SU-DHL-6 (cell line): Measurements from ENCODE around the gene STOML1.

Experiments used
- H2AFZ ChIP-seq: fragments of 200-600 bp; sonication (generic); 2 replicates; pipeline ENCODE4 v1.6.1; 2014; ENCODE audit warnings: low read depth, mild to moderate bottlenecking, moderate library complexity, mixed read lengths, antibody characterized with exemption, low read length; ENCODE audit not compliant: severe bottlenecking
- H3F3A ChIP-seq: fragments of 200-600 bp; shearing (Covaris generic); 2 replicates; pipeline ENCODE4 v1.6.0; 2016; ENCODE audit warnings: antibody characterized with exemption, mild to moderate bottlenecking; ENCODE audit not compliant: insufficient read depth
- H3K27ac ChIP-seq: fragments of 200-600 bp; sonication (generic); 2 replicates; pipeline ENCODE4 v1.5.1; 2016; ENCODE audit warnings: low read depth, mild to moderate bottlenecking, low read length, moderate library complexity, mixed read lengths
- H3K27me3 ChIP-seq: fragments of 200-600 bp; sonication (generic), shearing (Covaris generic); 2 replicates; pipeline ENCODE4 v1.6.0; 2014; ENCODE audit warnings: mild to moderate bottlenecking, low read length
- H3K36me3 ChIP-seq: fragments of 200-600 bp; sonication (generic); 2 replicates; pipeline ENCODE4 v1.6.1; 2014; ENCODE audit warnings: mild to moderate bottlenecking, low read length, mixed read lengths
- H3K4me2 ChIP-seq: fragments of 300-600, 200-600 bp; shearing (Covaris generic), sonication (generic); 2 replicates; pipeline ENCODE4 v1.6.0; 2014; ENCODE audit warnings: low read length, low read depth, mild to moderate bottlenecking; ENCODE audit not compliant: poor library complexity, severe bottlenecking
- H3K4me3 ChIP-seq: fragments of 200-600 bp; sonication (generic); 2 replicates; pipeline ENCODE4 v1.5.1; 2014; ENCODE audit warnings: antibody characterized with exemption, low read length, mild to moderate bottlenecking, mixed read lengths; ENCODE audit not compliant: insufficient read depth, poor library complexity, severe bottlenecking
- H3K79me2 ChIP-seq: fragments of 200-600 bp; sonication (generic); 2 replicates; pipeline ENCODE4 v1.6.1; 2014; ENCODE audit warnings: mild to moderate bottlenecking, low read length, moderate library complexity; ENCODE audit not compliant: insufficient read depth
- H3K9ac ChIP-seq: fragments of 200-600 bp; sonication (generic); 2 replicates; pipeline ENCODE4 v1.7.0; 2014; ENCODE audit warnings: mild to moderate bottlenecking, low read length
- H3K9me2 ChIP-seq: fragments of 200-600 bp; sonication (generic); replicated peaks from 2 replicates; pipeline ENCODE4 v1.6.1; 2014; ENCODE audit warnings: low read length; ENCODE audit not compliant: insufficient read depth
- H3K9me3 ChIP-seq: fragments of 200-600 bp; sonication (generic); 2 replicates; pipeline ENCODE4 v1.6.1; 2014; ENCODE audit warnings: low read length, mixed read lengths; ENCODE audit not compliant: insufficient read depth
- H4K20me1 ChIP-seq: fragments of 200-600 bp; sonication (generic); 2 replicates; pipeline ENCODE4 v1.6.1; 2014; ENCODE audit warnings: low read depth, mild to moderate bottlenecking, antibody characterized with exemption, low read length, moderate library complexity, mixed read lengths
- EZH2phosphoT487 ChIP-seq: fragments of 200-600 bp; sonication (generic), shearing (Covaris generic); conservative IDR thresholded peaks from 2 replicates; pipeline ENCODE4 v1.6.1; 2018; ENCODE audit warnings: mild to moderate bottlenecking, antibody characterized with exemption, low read length, moderate library complexity, mixed read lengths
- TF ChIP-seq, protein P1 (sequence below): fragments of 200-600 bp; sonication (generic); IDR thresholded peaks from one replicate; pipeline ENCODE4 v1.5.1; 2017; ENCODE audit warnings: antibody characterized with exemption, mild to moderate bottlenecking, low read length, moderate library complexity; ENCODE audit not compliant: insufficient read depth, poor library complexity, severe bottlenecking

Gene STOML1

DNA sequence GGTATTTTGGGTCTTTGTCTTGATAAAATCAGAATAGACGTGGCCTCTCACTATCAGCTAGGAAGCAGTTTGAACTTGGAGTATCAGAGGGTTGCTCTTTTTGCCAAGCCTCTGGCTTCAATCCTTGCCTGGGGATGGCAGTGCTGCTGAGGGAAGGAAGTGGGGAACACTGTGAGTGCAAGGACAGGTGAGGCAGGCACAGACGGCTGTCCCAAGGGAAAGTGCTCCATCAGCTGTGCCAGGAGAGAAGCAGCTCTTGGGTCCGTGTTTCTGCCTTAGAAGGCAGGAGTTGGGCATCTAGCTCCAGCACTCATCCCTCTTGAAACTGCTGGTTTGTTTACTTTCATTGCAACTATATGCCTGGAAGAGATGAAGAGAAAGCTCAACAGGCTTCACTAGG lies 35.6 kb upstream of the STOML1 start:
- H2AFZ ChIP-seq = no peak overlapping the region
- no peak overlapping the region for H3K9ac ChIP-seq
- no peaks in the 10 kb centered on the region for H3K9me3 ChIP-seq
- no peaks in the 10 kb centered on the region for H3K27me3 ChIP-seq
- TF ChIP-seq EZH2phosphoT487 = no peak
- TF ChIP-seq, protein P1, sequence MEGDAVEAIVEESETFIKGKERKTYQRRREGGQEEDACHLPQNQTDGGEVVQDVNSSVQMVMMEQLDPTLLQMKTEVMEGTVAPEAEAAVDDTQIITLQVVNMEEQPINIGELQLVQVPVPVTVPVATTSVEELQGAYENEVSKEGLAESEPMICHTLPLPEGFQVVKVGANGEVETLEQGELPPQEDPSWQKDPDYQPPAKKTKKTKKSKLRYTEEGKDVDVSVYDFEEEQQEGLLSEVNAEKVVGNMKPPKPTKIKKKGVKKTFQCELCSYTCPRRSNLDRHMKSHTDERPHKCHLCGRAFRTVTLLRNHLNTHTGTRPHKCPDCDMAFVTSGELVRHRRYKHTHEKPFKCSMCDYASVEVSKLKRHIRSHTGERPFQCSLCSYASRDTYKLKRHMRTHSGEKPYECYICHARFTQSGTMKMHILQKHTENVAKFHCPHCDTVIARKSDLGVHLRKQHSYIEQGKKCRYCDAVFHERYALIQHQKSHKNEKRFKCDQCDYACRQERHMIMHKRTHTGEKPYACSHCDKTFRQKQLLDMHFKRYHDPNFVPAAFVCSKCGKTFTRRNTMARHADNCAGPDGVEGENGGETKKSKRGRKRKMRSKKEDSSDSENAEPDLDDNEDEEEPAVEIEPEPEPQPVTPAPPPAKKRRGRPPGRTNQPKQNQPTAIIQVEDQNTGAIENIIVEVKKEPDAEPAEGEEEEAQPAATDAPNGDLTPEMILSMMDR = no peak
- peaks cover 2% of the 10 kb centered on the region; the same call in 1 of the 2 replicates for H3K36me3 ChIP-seq
- H4K20me1 ChIP-seq = no peaks in the 10 kb centered on the region
- no peak overlapping the region for H3K4me3 ChIP-seq
- H3K4me2 ChIP-seq = no peak overlapping the region
- H3F3A ChIP-seq = no peaks in the 10 kb centered on the region
- no peaks in the 10 kb centered on the region for H3K79me2 ChIP-seq
- H3K27ac ChIP-seq = no peak overlapping the region
- no peaks in the 10 kb centered on the region for H3K9me2 ChIP-seq

DNA sequence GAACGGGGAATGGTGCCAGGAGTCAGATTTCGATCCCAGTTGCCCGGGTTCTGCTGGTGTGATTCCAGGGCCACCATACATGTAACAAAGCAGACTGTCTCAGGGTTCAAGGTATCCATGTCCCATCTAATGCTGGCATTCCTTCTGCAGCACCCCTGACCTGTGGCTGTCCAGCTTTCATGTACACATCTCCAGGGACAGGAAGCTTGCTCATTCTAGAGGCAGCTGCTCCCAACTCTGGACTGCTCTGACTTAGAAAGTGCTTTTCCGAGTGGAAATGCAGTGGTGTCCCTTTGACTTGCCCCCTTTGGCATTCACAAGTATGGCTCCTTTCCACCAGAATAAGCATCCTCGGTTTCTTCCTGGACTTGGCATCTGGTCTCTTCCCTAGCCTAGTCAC lies 33.3 kb upstream of the STOML1 start:
- Histone ChIP-seq H3K27ac (no peak overlapping the region), H3K4me2 (no peak overlapping the region), H3K79me2 (no peaks in the 10 kb centered on the region), H3K9me2 (no peaks in the 10 kb centered on the region), H3K9ac (no peak overlapping the region), H3K27me3 (no peaks in the 10 kb centered on the region), H2AFZ (no peak overlapping the region), H3K9me3 (no peaks in the 10 kb centered on the region), H3K4me3 (no peak overlapping the region), H3F3A (no peaks in the 10 kb centered on the region), H3K36me3 (peaks cover 2% of the 10 kb centered on the region; the same call in 1 of the 2 replicates), H4K20me1 (no peaks in the 10 kb centered on the region)
- TF ChIP-seq, protein P1 = no peak
- TF ChIP-seq EZH2phosphoT487 = no peak

DNA sequence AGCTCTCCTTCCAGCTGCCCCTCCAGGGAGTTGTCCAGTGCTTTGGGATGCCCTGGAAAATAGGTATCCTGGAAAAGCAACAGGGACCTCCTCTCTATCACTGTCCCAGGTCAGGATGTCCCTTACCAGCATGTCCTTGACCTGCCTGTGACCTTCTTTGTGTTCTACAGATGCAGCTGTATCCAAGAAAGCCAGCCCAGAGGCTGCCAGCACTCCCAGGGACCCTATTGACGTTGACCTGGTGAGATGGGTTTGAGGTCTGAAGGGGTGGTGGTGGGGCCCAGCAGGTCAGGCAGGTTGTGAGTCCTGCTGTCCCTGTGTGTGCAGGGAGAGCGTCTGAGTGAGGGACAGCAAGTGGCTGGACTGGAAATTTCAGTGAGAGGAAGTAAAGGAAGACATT lies 32.6 kb upstream of the STOML1 start:
- H3K27ac ChIP-seq = no peak overlapping the region
- H3K9ac ChIP-seq = no peak overlapping the region
- no peak overlapping the region for H3K4me3 ChIP-seq
- TF ChIP-seq, protein P1 = no peak
- no peak for TF ChIP-seq EZH2phosphoT487
- no peaks in the 10 kb centered on the region for H3K9me2 ChIP-seq
- H3K79me2 ChIP-seq = no peaks in the 10 kb centered on the region
- no peak overlapping the region for H3K4me2 ChIP-seq
- H3K9me3 ChIP-seq = no peaks in the 10 kb centered on the region
- H4K20me1 ChIP-seq = no peaks in the 10 kb centered on the region
- no peak overlapping the region for H2AFZ ChIP-seq
- no peaks in the 10 kb centered on the region for H3F3A ChIP-seq
- peaks cover 2% of the 10 kb centered on the region; the same call in 1 of the 2 replicates for H3K36me3 ChIP-seq
- no peaks in the 10 kb centered on the region for H3K27me3 ChIP-seq
